ENCODE data around the gene PAX5. TPM values are rescaled to one million over a fixed set of nuclear protein-coding genes. Genes with fewer than 3 reads are reported as not detected.

PAX5 gene
- polyA plus RNA-seq, 1 experiment = not detected

DNA sequence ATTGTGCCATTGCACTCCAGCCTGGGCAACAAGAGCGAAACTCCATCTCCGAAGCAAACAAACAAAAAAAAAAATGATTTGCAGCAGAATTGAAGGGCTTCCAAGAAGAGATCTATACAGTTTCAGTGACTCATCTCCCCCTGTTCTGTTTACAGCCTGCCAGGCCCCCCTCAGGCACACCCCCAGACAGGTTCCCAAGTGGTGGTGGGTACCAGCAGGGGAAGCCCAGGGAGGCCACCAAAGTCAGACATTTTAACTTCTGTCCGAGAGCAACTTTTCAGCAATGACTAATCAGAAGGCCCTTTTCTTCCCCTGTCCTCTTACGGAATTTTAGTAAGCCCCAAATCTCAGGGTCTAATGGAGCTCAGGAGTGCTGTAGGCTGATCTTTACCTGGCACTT, 98.7 kb downstream of the PAX5 start:
- peaks cover 14% of the 10 kb centered on the region for H3K27me3 ChIP-seq (ENCODE audit: control insufficient read depth, insufficient read depth, low read length)
- CTCF ChIA-PET = no interaction called here
- POLR2A ChIA-PET = no interaction called here

GRCh38 chr9:36934478-36935065, 99.5 kb downstream of the PAX5 start:
- ChIA-PET POLR2A (no interaction called here), CTCF (no interaction called here)
- no peak for TF ChIP-seq CTCF (IDR thresholded peaks at IDR 0.05; ENCODE audit: insufficient read depth, low read depth, low read length)
- Histone ChIP-seq H3K4me3 (ENCODE audit: low read depth, low read length) (no peak overlapping the region), H3K36me3 (ENCODE audit: control insufficient read depth, insufficient read depth, low read length) (no peaks in the 10 kb centered on the region), H3K27me3 (ENCODE audit: control insufficient read depth, insufficient read depth, low read length) (peaks cover 14% of the 10 kb centered on the region)
- DNase-seq (ENCODE audit: low read depth) = no peak

More for the DNA sequence above, 98.7 kb downstream of the PAX5 start:
- Histone ChIP-seq H3K36me3 (ENCODE audit: control insufficient read depth, insufficient read depth, low read length) (no peaks in the 10 kb centered on the region), H3K4me3 (ENCODE audit: low read depth, low read length) (no peak overlapping the region)
- no peak for DNase-seq (ENCODE audit: low read depth)
- no peak for TF ChIP-seq CTCF (IDR thresholded peaks at IDR 0.05; ENCODE audit: insufficient read depth, low read depth, low read length)

DNA sequence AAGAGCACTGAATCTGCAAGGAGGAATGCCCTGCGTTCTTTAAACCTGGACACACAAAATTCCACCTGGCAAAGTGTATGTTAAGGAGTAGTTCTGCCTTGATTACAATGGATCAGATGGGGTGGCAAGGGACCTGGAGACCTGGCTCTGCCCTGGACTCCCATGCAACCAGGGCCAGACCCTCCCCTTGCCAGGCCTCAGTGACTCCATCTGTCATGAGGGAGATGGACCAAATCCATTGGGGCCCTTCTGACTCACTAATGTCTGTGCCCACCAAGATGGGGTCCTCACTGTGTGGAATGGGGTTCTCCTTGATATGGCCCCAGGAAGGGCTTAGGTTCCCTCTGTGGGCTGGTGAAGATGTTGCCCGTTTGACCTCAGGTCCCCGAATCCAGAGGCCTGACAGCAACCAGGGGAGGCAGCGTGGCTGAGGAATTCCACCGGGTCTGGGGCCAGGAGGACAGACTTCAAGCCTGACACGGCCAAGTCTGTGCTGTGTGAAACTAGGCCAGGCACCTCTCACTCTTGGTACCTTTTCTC, 100.3 kb downstream of the PAX5 start:
- TF ChIP-seq CTCF (IDR thresholded peaks at IDR 0.05; ENCODE audit: insufficient read depth, low read depth, low read length) = no peak
- H3K4me3 ChIP-seq (ENCODE audit: low read depth, low read length) = no peak overlapping the region
- H3K36me3 ChIP-seq (ENCODE audit: control insufficient read depth, insufficient read depth, low read length) = no peaks in the 10 kb centered on the region
- no peak for DNase-seq (ENCODE audit: low read depth)
- peaks cover 13% of the 10 kb centered on the region for H3K27me3 ChIP-seq (ENCODE audit: control insufficient read depth, insufficient read depth, low read length)
- ChIA-PET POLR2A (no interaction called here), CTCF (no interaction called here)

GRCh38 chr9:36932198-36932597, 101.9 kb downstream of the PAX5 start:
- Histone ChIP-seq H3K4me3 (ENCODE audit: low read depth, low read length) (no peak overlapping the region), H3K36me3 (ENCODE audit: control insufficient read depth, insufficient read depth, low read length) (no peaks in the 10 kb centered on the region), H3K27me3 (ENCODE audit: control insufficient read depth, insufficient read depth, low read length) (peaks cover 7% of the 10 kb centered on the region)
- ChIA-PET CTCF (no interaction called here), POLR2A (no interaction called here)
- DNase-seq (ENCODE audit: low read depth) = no peak
- TF ChIP-seq CTCF (IDR thresholded peaks at IDR 0.05; ENCODE audit: insufficient read depth, low read depth, low read length) = no peak

- Histone ChIP-seq H3K27me3 (ENCODE audit: control insufficient read depth, insufficient read depth, low read length) (peaks cover 5% of the 10 kb centered on the region), H3K36me3 (ENCODE audit: control insufficient read depth, insufficient read depth, low read length) (no peaks in the 10 kb centered on the region), H3K4me3 (ENCODE audit: low read depth, low read length) (no peak overlapping the region)
- no peak for TF ChIP-seq CTCF (IDR thresholded peaks at IDR 0.05; ENCODE audit: insufficient read depth, low read depth, low read length)
- POLR2A ChIA-PET = no interaction called here
- DNase-seq (ENCODE audit: low read depth) = no peak
- CTCF ChIA-PET = no interaction called here
These were observed 103.1 kb downstream of the PAX5 start for GRCh38 chr9:36930941-36931340.

Measured in BJ (cell line).